Vein endothelial cell (primary cell): ENCODE measurements around the gene TSPAN6. TPM values are rescaled to one million over a fixed set of nuclear protein-coding genes. Genes with fewer than 3 reads are reported as not detected.

Experiments
- total RNA-seq: library from RNA; depleted of rRNA; stranded (reverse); fragments of >200 nt; gene quantifications from 2 replicates; pipeline ENCODE4 v1.2.3, GENCODE V29; 2012

Gene TSPAN6
- total RNA-seq, result 41.9 and 63.0 TPM in 2 replicates

GRCh38 chrX:100636321-100636991, at the start of gene TSPAN6:
Gene TSPAN6 (minus strand): TSS chrX:100636806. CDS start chrX:100636694, 112 bp downstream.

GRCh38 chrX:100643956-100644860, 7.6 kb upstream of the TSPAN6 start, which contains the start of gene SRPX2:
Gene SRPX2 (plus strand): TSS chrX:100644199. CDS start chrX:100646323, 2,124 bp downstream.

GRCh38 chrX:100584611-100585010, 52.0 kb downstream of the TSPAN6 start, which contains the start of gene TNMD:
Gene TNMD (plus strand): TSS chrX:100584936. CDS start chrX:100585019, 83 bp downstream.

Other genes with a start within 250 kb of the TSPAN6 start
- gene PCDH19, start 226.5 kb downstream of the TSPAN6 start, total RNA-seq, result 1.6 and 2.0 TPM in 2 replicates
- not detected in 2 replicates for gene TNMD, start 51.9 kb downstream of the TSPAN6 start, total RNA-seq
- 39.4 and 129 TPM in 2 replicates for gene SRPX2, start 7.4 kb upstream of the TSPAN6 start, total RNA-seq
- 8.8 and 11.5 TPM in 2 replicates for gene SYTL4, start 95.3 kb upstream of the TSPAN6 start, total RNA-seq
- 15.7 and 18.4 TPM in 2 replicates for gene CSTF2, start 183.6 kb upstream of the TSPAN6 start, total RNA-seq
- not detected in 2 replicates for gene NOX1, start 237.6 kb upstream of the TSPAN6 start, total RNA-seq